Activated T-cell treated with anti-CD3 and anti-CD28 coated beads for 24 hours (primary cell): ENCODE measurements around the gene TOM1.

Source experiments
- DNase-seq: peaks from one replicate; pipeline ENCODE4 v3.0.0-alpha.2; 2020; ENCODE audit warnings: low read depth

The TOM1 gene

GRCh38 chr22:35369996-35370395 is 70.3 kb downstream of the TOM1 start:
- no peak for DNase-seq

GRCh38 chr22:35373781-35374180 is 74.1 kb downstream of the TOM1 start:
- no peak for DNase-seq

- no peak for DNase-seq
Observed at GRCh38 chr22:35375031-35375430, 75.3 kb downstream of the TOM1 start.

- DNase-seq: no peak
Observed at GRCh38 chr22:35375526-35375925, 75.8 kb downstream of the TOM1 start.

- no peak for DNase-seq
Observed at GRCh38 chr22:35376728-35377472, 77.2 kb downstream of the TOM1 start.

GRCh38 chr22:35377735-35378134 is 78.0 kb downstream of the TOM1 start:
- no peak for DNase-seq

- no peak for DNase-seq
Observed at GRCh38 chr22:35378621-35379020, 78.9 kb downstream of the TOM1 start.

- no peak for DNase-seq
Observed at GRCh38 chr22:35379146-35379993, 79.7 kb downstream of the TOM1 start.

GRCh38 chr22:35380013-35380412 is 80.3 kb downstream of the TOM1 start:
- no peak for DNase-seq

- DNase-seq: no peak
Observed at GRCh38 chr22:35380537-35381423, 81.1 kb downstream of the TOM1 start, which contains the start of gene HMOX1. HMOX1 (plus strand) TSS chr22:35381096; CDS start chr22:35381174, 78 bp downstream.

GRCh38 chr22:35381424-35382009 is 81.8 kb downstream of the TOM1 start:
- no peak for DNase-seq

- no peak for DNase-seq
Observed at GRCh38 chr22:35383679-35384071, 84.0 kb downstream of the TOM1 start.

- DNase-seq: no peak
Observed at GRCh38 chr22:35384527-35384926, 84.8 kb downstream of the TOM1 start.

GRCh38 chr22:35384975-35385588 is 85.4 kb downstream of the TOM1 start:
- no peak for DNase-seq

- no peak for DNase-seq
Observed at GRCh38 chr22:35386670-35387288, 87.1 kb downstream of the TOM1 start.

- DNase-seq: no peak
Observed at GRCh38 chr22:35390933-35391332, 91.2 kb downstream of the TOM1 start.

- DNase-seq: no peak
Observed at GRCh38 chr22:35392357-35392756, 92.7 kb downstream of the TOM1 start.

GRCh38 chr22:35393116-35394010 is 93.7 kb downstream of the TOM1 start:
- DNase-seq: no peak

GRCh38 chr22:35394011-35394312 is 94.3 kb downstream of the TOM1 start:
- DNase-seq: no peak
